ENCODE results near the gene FBXO41. TPM values are rescaled to one million over a fixed set of nuclear protein-coding genes. Genes with fewer than 3 reads are reported as not detected.
A peak's percentile ranks its signal among the peaks of the same experiment; 100 is the strongest.

FBXO41 gene, protein sequence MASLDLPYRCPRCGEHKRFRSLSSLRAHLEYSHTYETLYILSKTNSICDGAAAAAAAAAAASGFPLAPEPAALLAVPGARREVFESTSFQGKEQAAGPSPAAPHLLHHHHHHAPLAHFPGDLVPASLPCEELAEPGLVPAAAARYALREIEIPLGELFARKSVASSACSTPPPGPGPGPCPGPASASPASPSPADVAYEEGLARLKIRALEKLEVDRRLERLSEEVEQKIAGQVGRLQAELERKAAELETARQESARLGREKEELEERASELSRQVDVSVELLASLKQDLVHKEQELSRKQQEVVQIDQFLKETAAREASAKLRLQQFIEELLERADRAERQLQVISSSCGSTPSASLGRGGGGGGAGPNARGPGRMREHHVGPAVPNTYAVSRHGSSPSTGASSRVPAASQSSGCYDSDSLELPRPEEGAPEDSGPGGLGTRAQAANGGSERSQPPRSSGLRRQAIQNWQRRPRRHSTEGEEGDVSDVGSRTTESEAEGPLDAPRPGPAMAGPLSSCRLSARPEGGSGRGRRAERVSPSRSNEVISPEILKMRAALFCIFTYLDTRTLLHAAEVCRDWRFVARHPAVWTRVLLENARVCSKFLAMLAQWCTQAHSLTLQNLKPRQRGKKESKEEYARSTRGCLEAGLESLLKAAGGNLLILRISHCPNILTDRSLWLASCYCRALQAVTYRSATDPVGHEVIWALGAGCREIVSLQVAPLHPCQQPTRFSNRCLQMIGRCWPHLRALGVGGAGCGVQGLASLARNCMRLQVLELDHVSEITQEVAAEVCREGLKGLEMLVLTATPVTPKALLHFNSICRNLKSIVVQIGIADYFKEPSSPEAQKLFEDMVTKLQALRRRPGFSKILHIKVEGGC
- 2.1 TPM for polyA plus RNA-seq (ENCODE audit: insufficient read length)
- long read RNA-seq, donor 1: 0 reads
- long read RNA-seq, donor 2: 0 reads
- long read RNA-seq, donor 3: 0 reads
- long read RNA-seq, donor 4: 0 reads
- long read RNA-seq, donor 5: 0 reads
- long read RNA-seq, donor 6: 0 reads
- long read RNA-seq, donor 7: 0 reads
- long read RNA-seq, donor 8: 0 reads

DNA sequence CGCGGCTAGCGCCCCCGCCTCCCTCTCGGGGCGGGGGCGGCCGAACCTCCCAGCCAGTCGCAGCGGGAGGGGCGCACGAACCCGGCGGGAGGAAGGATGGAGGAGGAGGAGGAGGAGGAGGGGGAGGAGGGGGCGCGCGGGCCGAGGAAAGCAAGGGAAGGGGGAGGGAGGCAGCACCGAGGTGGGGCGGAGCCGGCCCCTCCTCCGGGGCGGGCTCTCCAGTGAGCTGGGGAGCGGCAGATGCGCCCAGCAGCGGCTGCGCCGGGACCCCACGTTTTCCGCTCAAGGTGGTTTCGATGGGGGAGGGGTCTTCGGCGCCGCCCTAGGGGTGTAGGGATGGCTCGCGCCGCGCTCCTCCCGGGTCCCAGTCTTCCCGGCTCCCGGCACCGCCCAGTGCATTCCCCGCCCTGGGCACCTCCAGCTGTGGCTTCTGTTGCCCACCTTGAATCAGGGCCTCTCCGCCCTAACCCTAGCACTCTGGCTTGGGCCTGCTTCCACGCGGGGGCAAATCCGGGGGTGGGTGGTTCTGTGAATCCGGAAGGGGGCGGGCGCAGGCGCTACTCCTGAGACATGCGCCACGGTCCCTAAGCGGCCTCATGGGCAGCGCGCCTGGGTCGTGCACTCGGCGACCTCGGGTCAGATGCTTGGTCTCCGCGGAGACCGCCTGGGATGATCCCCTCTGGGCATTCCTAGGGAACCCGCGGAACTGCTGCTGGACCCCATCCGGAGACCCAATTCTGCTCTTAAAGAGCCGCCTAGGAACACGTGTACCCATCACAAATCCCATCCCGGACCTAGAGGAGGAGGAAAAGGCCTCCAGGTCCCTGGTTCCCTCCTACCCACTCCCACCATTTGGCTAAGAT lies at the start of gene FBXO41:
Gene FBXO41 (minus strand): TSS at position 183 of the 863 bp plus-strand sequence. CDS start 14,848 bp downstream, outside the sequence.
- no peak for DNase-seq

DNA sequence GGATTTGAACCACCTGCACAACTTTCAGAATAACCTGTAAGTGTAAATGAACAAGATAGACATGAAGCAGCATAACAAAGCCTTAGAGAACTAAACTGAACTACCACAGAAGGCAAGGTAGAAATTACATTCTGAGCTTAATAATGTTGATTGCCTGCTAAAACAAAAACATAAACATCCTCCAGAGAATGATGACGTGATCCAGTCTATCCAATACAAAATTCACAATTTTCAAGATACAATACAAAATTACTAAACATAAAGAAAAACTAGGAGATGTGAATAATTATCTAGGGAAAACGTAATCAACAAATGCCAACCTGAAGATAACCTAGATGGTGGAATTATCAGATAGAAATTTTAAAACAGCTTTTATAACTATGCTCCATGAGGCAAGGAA lies 49.8 kb upstream of the FBXO41 start:
- DNase-seq: no peak

DNA sequence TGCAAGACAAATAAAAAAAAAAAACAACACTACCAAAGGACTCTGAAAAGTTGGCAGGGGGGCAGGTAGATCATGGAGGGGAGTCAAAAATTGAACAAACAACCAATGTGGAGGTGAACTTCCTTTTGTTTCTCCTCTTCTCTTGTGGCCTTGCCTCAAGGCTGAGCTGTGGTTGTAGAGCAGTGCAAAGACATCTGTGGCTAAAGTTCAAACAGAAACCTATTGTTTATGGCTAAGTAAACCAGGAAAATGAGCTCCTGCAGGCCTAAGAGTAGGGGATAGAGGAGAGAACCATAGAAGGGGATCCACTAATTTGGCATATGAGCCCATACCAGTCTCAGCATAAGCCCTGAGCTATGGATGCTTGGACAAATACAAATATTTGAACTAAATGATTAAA lies 49.3 kb upstream of the FBXO41 start:
- DNase-seq: no peak

DNA sequence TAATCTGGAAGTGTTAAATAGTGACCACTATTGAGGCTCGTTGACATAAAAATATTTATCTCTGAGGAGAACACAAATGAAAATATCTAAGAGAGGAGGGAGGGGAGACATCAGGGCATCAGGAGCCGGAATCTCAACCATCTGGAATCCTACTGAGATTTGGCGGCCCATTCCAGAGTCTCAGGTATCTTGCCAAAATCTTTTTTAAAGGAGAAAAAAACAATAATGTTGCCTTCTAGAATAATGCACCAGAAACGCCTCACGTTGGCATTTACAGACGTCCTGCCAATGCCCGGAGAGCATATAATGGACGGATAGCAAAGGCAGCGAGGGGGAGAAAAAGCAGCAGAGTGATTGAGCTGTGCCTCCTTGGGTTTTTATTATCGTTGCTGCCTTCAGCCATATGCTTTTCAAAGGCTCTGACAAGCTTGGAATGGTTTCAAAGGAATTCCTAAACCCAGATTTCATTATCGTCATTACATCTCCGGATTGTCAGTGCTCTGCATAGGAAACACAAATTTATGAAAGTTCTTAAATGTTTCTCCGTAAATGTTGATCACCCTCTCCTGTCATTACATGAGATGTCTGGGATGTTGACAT lies 39.9 kb upstream of the FBXO41 start:
- DNase-seq: no peak

DNA sequence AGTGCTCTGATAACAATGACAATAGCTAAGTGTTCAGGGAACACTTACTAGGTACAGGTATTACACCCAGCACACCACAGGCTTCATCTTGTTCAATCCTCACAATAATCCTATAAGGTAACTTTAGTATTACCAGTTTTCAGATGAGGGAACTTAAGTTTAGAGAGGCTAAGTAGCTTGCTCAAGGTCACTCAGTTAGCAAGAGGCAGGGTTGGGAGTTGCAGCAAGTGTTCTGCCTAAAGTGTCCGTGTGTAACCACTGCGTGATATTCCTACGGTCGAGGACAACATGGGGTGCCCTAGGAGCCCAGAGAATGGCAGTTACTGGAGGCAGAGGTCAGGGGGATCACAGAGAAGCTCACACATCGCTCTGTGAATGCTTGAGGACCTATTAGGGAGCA lies 39.3 kb upstream of the FBXO41 start:
- DNase-seq: no peak

DNA sequence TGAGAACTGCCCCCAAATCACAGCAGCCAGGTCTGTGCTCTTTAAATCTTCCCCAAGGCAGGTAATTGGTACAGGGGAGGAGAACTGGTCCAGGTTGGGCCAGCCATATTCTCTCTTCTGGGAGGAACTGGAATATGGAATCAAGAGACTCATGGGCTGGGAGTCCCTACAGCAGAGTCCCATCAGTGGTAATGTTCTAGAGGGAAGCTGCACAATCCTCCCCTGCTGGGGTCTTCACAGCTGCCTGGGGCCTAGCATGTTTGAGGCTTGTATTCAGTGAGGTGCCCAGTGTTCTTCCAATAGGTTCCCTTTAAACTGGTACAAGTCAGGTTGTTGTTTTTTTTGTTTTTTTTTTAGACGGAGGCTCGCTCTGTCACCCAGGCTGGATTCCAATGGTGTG lies 30.2 kb upstream of the FBXO41 start:
- DNase-seq: no peak

DNA sequence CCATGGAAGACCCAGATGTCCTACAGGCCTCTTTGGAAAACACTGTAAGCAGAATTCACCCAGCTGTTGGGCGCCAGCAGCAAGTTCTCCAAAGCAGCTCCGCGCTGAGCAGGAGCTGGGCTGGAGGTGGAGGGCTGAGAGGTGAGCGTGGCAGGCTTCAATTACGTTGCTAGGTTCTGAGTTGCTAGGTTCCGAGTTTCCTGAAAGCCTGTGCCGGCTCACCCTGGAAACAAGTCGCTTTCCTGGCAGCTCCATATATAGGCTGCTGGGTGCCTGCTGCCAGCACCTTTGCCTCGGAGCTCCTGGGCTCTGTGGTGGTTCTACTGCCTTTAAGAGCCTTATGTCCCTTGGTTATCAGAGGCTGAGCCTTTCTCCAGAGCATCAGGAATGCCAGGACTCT lies 23.4 kb upstream of the FBXO41 start:
- no peak for DNase-seq

DNA sequence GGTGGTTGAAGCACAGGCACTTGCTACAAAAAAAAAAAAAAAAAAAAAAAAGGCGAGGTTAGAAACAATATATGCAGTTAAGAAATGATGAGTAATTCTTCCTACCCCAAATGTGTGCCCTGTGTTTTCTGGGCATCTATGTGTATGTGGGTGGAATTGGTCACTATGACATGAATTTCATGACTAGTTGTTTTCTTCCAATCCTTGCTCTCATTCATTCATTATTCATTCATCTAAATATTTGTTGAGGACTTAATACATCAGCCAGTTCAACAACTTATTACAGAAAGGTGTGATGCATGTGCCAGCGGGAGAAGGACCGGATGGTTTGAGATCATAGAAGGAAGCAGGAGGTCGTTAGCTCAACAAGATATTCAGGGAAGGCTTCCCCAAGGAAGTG lies 17.4 kb upstream of the FBXO41 start:
- no peak for DNase-seq

DNA sequence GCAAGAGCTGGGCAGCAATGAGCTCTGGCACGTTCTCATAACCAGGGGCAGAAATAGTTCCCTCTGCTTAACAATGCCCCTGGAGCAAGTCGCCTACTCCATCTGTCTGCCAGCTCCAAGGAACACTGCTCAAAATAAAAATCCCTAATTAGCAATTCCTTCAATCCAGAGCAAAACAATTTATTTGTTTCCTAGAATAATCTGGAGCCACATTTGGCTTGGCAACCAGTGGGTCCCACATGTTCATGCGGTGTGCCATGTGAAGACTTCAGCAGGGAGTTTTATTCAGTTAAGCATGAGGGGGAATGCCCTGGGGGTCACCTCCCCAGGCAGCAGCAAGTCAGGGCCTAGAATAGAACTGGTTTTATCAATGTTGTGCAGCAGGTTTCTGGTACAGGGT lies 16.6 kb upstream of the FBXO41 start:
- DNase-seq: no peak

DNA sequence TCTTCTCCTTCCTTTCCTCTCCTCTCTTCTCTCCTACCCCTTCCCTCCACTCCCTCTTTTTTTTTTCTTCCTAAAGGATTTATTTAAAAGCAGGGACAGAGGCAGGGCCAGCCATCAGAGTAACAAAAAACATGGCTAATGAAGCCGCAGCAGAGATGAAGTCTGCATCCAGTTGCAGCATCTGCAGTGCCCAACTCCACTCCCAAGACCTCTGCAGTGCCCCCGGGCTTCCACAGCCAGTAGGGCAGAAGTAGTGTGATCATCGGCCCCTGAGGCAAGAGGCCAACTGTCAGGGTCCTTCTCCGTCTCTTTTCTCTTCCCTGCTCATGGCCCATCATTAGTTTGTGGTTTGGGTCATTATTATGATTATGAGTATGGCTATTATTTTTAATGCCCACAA lies 13.3 kb upstream of the FBXO41 start:
- DNase-seq: no peak

DNA sequence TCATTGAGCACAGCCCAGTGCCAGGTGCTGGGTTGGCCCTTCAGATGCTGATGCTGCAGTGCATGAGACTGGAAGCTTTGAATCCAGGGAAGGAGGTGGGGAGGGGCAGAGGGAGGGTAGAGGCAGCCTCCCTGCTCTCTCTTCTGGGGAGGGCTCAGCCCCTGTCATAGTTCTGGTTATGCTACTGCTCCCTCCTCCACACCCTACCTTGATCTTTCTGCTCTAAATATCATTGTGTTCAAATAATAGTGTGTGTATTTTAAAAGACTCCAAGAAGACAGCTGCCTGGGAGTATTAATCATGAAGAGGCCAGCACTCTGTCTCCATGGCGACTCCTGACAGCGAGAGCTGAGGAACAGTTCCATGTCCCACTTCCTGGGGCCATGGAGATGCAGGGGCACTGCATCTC lies 12.9 kb upstream of the FBXO41 start:
- no peak for DNase-seq

DNA sequence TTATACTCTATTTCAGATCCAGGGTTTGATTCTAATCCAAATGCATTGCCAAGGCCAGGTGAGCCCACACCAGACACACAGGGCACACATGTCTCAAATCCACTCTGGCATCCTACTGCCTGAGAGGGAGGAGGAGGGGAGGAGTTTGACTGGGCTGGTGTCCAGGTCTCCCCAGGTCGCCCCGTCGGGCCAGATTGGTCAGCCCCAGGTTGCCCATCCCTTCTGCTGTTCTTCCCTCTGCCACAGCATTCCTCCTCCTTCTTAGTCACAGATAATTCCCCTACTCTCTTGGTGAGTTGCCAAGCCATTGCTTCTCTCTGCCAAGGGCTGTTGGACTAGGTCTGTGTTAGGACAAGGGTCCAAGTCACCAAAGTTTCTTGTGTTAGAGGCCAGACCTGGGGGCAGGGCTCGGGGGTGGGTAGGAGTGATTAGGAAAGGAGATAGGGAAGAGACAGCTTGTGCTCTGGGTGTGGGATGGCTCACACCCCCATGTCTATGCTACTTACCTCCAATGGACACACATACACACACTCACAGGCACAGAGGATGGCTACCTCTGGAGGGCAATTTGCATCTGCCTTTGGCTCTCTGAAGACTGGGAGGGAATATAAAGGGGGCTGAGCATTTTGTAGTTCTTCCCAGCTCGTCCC lies 11.6 kb upstream of the FBXO41 start:
- no peak for DNase-seq

DNA sequence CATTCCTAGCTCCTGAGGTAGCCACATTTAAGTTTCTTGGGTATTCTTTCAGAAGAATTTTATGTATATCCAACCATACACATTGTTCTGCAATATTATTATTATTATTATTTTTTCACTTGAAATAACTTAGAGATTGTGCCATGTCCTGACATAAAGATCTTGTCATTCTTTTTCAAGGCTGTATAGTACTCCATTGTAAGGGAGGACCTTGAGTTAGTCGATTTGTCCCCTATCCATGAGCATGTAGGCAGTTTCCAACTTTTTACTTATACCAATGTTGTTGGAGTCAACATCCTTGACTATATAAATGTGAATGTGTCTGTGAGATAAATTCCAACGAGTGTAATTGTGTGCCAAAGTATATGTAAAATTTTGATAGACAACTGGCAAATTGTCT lies 10.0 kb upstream of the FBXO41 start:
- no peak for DNase-seq

DNA sequence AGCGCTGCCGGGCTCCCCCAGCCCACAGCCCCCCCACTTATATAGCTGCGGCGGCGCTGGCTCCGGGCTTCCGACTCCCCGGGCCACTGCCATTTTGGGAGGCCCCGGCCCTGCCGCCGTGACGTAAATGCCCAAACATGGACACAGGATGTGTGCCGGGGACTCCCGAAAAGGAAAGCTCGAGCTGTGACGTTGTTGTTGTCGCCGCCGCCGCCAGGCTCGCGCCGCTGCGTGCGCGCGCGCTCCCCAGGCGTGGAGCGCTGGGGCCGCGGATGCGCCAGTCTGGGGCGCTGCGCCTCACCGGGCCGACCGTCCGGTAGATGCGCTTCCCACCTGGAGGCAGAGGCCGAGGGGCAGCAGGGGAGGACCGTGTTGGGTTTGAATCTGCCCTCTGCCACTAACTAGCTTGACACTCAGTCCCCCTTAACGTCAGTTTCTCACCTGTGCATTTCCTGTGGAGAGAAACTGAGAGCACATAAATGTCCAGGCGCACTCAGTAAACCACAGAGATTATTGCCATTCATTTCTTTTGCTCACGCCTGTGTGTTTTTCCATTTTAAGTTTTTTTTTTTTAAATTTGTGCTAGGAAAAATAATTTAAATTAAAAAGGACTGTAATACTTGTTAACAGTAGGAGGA lies 9.4 kb upstream of the FBXO41 start, which contains the start of gene EGR4:
Gene EGR4 (minus strand): TSS at position 15 of the 638 bp plus-strand sequence. CDS start 231 bp downstream, outside the sequence.
- DNase-seq: peak; percentile 39

DNA sequence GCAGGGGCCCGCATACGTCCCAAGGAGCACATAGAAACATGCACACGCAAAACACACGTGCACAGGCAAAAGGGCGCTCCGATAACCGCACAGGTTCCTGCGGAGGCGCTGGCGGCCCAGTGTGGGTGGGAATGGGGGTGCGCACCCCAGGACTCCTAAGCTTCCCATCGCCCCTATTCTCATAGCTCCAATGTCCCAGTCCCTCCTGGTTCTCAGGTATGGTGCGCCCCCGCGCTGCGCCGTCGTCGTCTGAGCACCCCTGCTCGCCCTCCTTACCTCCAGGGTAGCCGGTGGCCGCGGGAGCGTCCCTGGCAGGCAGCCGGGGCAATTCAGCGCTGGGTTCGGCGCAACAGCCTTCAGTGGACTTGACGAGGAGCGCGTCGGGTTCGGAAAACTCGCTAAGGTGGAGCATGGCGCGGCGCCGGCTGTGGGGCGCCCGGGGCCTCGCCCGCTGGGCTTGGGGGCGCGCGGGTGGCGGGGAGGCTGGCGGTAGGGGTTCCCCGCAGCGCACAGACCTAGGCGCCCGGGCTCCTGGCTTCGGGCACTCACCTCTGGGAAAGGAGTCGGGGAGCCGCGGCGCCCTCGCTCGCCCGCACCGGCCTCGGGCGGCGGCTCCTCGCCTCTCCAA lies 8.7 kb upstream of the FBXO41 start:
- no peak for DNase-seq

DNA sequence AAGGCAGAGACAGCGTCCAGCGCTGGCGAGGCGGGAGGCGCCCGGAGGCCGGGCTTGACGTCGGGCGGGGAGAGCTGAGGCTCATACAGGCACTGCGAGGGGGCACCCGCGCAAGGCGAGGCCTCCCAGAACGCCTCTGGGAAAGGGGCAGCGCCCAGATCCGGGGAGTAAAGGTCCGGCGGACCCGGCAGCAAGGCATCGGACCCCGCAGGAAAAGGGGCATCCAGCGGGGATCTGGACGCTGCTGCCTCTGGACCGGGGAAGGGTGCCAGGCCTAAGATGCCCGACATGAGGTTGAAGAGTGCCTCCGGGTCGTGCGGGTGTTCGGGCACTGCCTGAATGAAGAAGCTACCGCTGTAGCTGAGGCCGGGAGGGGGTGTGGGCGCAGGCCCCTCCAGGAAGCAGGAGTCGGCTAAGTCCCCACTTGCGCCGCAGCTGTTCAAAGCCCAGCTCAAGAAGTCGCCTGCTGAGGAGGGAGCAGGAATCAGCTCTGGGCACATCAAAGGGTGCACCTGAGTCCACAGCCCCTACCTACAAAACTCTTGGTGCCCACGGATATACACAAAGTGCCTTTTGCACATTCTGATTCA lies 8.1 kb upstream of the FBXO41 start:
- DNase-seq: no peak

DNA sequence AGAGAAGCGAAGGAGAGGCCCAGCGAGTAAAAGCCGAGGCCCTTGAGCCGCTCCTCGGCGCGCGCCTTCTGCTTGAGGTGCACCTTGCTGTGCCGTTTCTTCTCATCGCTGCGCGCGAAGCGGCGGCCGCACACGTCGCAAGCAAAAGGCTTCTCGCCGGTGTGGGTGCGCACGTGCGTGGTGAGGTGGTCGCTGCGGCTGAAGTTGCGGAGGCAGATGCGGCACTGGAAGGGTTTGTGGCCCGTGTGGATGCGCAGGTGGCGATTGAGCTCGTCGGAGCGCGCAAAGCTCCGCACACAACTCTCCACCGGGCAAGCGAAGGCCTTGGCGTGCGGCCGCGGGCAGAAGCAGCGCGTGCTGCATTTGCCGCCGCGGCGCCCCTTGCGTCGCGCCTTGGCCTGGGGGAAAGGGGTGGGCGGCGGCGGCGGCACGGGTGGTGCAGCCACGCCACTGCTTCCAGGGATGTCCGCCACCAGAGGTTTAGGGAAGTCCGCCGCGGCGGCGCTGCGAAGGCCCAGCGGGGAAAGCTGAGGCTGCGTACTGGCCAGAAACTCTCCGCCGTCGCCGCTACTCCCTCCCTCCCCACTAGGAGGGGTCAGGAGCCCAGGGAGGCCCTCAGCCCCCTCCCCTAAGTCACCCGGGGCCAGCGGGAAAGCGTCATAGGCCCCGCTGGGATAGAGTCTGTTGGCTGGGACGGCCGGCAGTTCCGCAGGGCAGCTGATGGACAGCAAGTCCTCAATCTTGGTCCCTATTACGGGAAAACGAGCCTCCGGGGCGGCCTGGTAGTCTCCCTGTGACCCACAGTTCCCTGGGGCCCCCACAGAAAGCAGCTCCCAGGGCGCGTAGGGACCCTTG lies 7.4 kb upstream of the FBXO41 start:
- DNase-seq: no peak

DNA sequence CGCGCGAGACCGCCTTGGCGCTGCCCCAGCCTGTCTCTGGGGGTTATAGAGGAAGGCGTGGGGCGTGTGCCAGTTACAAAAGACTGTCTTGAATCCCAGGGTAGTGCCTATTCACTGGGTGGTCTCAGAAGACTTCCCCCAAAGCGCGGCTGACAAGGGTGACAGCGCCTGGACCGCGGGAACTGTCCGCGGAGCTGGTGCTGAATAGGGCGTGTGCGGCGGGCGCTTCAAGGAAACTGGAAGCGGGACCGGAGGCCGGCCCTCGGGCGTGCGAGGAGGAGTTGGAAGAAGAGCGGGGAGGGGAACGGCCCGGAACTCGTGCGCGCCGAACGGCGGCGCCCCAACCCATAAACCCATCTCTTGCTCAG lies 6.8 kb upstream of the FBXO41 start:
- DNase-seq: peak; percentile 80
